ENCODE data around the gene CD52.
"Not testable (repeated sequence)": the region's sequence is repeated elsewhere in the genome, so short reads cannot be mapped to it uniquely, and the experiment has no call there.

Gene CD52

GRCh38 chr1:26283871-26284596 lies 33.7 kb upstream of the CD52 start:
- in situ Hi-C loops (cut with MboI; ENCODE audit: low sequenced_read_pairs), result no loop called here

GRCh38 chr1:26284597-26285347 lies 33.0 kb upstream of the CD52 start:
- in situ Hi-C loops (cut with MboI; ENCODE audit: low sequenced_read_pairs), result no loop called here

GRCh38 chr1:26285366-26286063 lies 32.2 kb upstream of the CD52 start:
- in situ Hi-C loops (cut with MboI; ENCODE audit: low sequenced_read_pairs), result no loop called here

- in situ Hi-C loops (cut with MboI; ENCODE audit: low sequenced_read_pairs), result no loop called here
Measured at GRCh38 chr1:26286064-26286416, 31.7 kb upstream of the CD52 start.

- in situ Hi-C loops (cut with MboI; ENCODE audit: low sequenced_read_pairs), result no loop called here
Measured at GRCh38 chr1:26287033-26287711, 30.6 kb upstream of the CD52 start.

GRCh38 chr1:26287811-26288210 lies 29.9 kb upstream of the CD52 start:
- in situ Hi-C loops (cut with MboI; ENCODE audit: low sequenced_read_pairs), result no loop called here

- in situ Hi-C loops (cut with MboI; ENCODE audit: low sequenced_read_pairs), result no loop called here
Measured at GRCh38 chr1:26288311-26288941, 29.3 kb upstream of the CD52 start.

- in situ Hi-C loops (cut with MboI; ENCODE audit: low sequenced_read_pairs), result no loop called here
Measured at GRCh38 chr1:26289158-26290059, 28.3 kb upstream of the CD52 start.

GRCh38 chr1:26290122-26290881 lies 27.5 kb upstream of the CD52 start:
- in situ Hi-C loops (cut with MboI; ENCODE audit: low sequenced_read_pairs), result no loop called here

GRCh38 chr1:26290882-26291261 lies 26.9 kb upstream of the CD52 start:
- in situ Hi-C loops (cut with MboI; ENCODE audit: low sequenced_read_pairs), result no loop called here

GRCh38 chr1:26291433-26291832 lies 26.3 kb upstream of the CD52 start:
- in situ Hi-C loops (cut with MboI; ENCODE audit: low sequenced_read_pairs), result no loop called here

- in situ Hi-C loops (cut with MboI; ENCODE audit: low sequenced_read_pairs), result no loop called here
Measured at GRCh38 chr1:26291939-26292338, 25.8 kb upstream of the CD52 start.

GRCh38 chr1:26292735-26293134 lies 25.0 kb upstream of the CD52 start:
- in situ Hi-C loops (cut with MboI; ENCODE audit: low sequenced_read_pairs), result not testable (repeated sequence)

GRCh38 chr1:26293911-26294463 lies 23.8 kb upstream of the CD52 start:
- in situ Hi-C loops (cut with MboI; ENCODE audit: low sequenced_read_pairs), result no loop called here

GRCh38 chr1:26295194-26296138 lies 22.3 kb upstream of the CD52 start:
- in situ Hi-C loops (cut with MboI; ENCODE audit: low sequenced_read_pairs), result no loop called here

- in situ Hi-C loops (cut with MboI; ENCODE audit: low sequenced_read_pairs), result no loop called here
Measured at GRCh38 chr1:26296340-26297056, 21.3 kb upstream of the CD52 start.
